ENCODE data around the gene TP53.

TP53 gene

DNA sequence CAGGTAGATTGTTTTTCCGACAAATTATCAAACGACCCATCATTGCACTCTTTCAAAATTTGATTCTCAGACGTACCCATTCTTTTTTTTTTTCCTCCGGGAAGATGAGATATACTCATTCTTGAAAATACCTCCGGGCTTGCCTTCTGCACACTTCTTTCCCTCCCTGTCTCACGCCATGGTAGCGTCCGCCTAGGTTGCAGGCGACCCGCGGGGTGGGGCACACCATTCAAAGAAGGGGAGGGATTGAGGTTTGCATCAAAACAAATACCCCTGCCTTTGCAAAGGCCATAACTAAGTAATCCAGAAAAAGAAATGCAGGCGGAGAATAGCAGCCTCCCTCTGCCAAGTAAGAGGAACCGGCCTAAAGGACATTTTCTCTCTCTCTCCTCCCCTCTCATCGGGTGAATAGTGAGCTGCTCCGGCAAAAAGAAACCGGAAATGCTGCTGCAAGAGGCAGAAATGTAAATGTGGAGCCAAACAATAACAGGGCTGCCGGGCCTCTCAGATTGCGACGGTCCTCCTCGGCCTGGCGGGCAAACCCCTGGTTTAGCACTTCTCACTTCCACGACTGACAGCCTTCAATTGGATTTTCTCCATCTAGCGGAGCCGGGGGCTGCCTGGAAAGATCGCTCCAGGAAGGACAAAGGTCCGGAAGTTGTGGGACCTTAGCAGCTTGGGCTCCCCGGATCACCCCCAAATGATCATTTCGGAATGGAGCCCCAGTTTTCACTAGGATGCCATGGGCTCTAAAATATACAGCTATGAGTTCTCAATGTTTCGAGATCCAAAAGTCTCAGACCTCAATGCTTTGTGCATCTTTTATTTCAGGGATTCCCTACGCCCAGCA lies 843 bp downstream of the TP53 start:
- Histone ChIP-seq H3K4me3 (ENCODE audit: low read depth, low read length) (peak overlapping the region; percentile 93), H3K9me3 (ENCODE audit: control insufficient read depth, insufficient read depth, low read depth, low read length) (no peaks in the 10 kb centered on the region), H3K27ac (ENCODE audit: extremely low read depth, low read depth, low read length) (peak overlapping the region; percentile 96), H3K36me3 (ENCODE audit: control insufficient read depth in 2 of 2, insufficient read depth in 1 of 2, low read length in 2 of 2) (peaks cover 15 to 18% of the 10 kb centered on the region in 2 experiments; a peak in 2 of 3 replicates), H3K4me1 (ENCODE audit: control insufficient read depth, insufficient read depth, low read length) (peaks cover 13% of the 10 kb centered on the region)
- ChIA-PET POLR2A (interaction anchor here (0.6 to 6.2 kb wide), 48 partner anchors 9 to 640 kb away, joined by 3 to 215 read pairs (median 9); partner anchors contain the start of genes ATP1B2, CD68, DNAH2 and EFNB3), CTCF (interaction anchor here (0.6 to 9.3 kb wide), 35 partner anchors 9 to 746 kb away, joined by 3 to 207 read pairs (median 7); partner anchors contain the start of genes ATP1B2, CD68, DNAH2 and EFNB3)
- TF ChIP-seq ZFP41 (tag by site-specific recombination; IDR thresholded peaks at IDR 0.05; ENCODE audit: borderline replicate concordance) (no peak), ZNF747 (tag by site-specific recombination; IDR thresholded peaks at IDR 0.05) (no peak), ZNF10 (tag by site-specific recombination; IDR thresholded peaks at IDR 0.05) (peak; percentile 11; the same call in 1 of the 2 replicates), ZNF335 (tag by site-specific recombination; conservative IDR thresholded peaks at IDR 0.05) (peak; percentile 62), IKZF3 (tag by site-specific recombination; IDR thresholded peaks at IDR 0.05) (no peak), ZFP69B (tag by site-specific recombination; IDR thresholded peaks at IDR 0.05) (0 out of 2 replicates have a peak, but pooled peaks have one; percentile 5), ZNF211 (tag by site-specific recombination; IDR thresholded peaks at IDR 0.05; ENCODE audit: low read depth) (no peak), ZNF202 (tag by site-specific recombination; IDR thresholded peaks at IDR 0.05; ENCODE audit: borderline replicate concordance) (no peak), KLF8 (tag by site-specific recombination; IDR thresholded peaks at IDR 0.05) (no peak), GLI2 (tag by site-specific recombination; IDR thresholded peaks at IDR 0.05; ENCODE audit: borderline replicate concordance, low read depth) (no peak), ZFP37 (tag by site-specific recombination; IDR thresholded peaks at IDR 0.05) (no peak), ZNF404 (tag by site-specific recombination; IDR thresholded peaks at IDR 0.05) (no peak), ZNF2 (tag by site-specific recombination; IDR thresholded peaks at IDR 0.05) (peak; percentile 95), SCRT2 (tag by site-specific recombination; IDR thresholded peaks at IDR 0.05) (peak; percentile 78), YY1 (tag by site-specific recombination; IDR thresholded peaks at IDR 0.05) (no peak), ZNF266 (tag by site-specific recombination; IDR thresholded peaks at IDR 0.05; ENCODE audit: low read depth) (no peak), ZNF341 (tag by site-specific recombination; IDR thresholded peaks at IDR 0.05; ENCODE audit: low read depth) (peak; percentile 31; the same call in 1 of the 2 replicates), MYNN (tag by site-specific recombination; IDR thresholded peaks at IDR 0.05; ENCODE audit: borderline replicate concordance) (no peak), ZNF169 (tag by site-specific recombination; IDR thresholded peaks at IDR 0.05) (no peak), ZNF629 (tag by site-specific recombination; IDR thresholded peaks at IDR 0.05) (peak; percentile 5; the same call in 1 of the 2 replicates), ZEB2 (tag by site-specific recombination; IDR thresholded peaks at IDR 0.05) (peak; percentile 72), GLI4 (tag by site-specific recombination; IDR thresholded peaks at IDR 0.05) (no peak), ZNF548 (tag by site-specific recombination; IDR thresholded peaks at IDR 0.05) (no peak), FEZF1 (tag by site-specific recombination; IDR thresholded peaks at IDR 0.05) (no peak), EGR2 (tag by site-specific recombination; IDR thresholded peaks at IDR 0.05; ENCODE audit: low read depth) (no peak), ZNF791 (tag by site-specific recombination; IDR thresholded peaks at IDR 0.05) (no peak)
- TF ChIP-seq, protein P1, sequence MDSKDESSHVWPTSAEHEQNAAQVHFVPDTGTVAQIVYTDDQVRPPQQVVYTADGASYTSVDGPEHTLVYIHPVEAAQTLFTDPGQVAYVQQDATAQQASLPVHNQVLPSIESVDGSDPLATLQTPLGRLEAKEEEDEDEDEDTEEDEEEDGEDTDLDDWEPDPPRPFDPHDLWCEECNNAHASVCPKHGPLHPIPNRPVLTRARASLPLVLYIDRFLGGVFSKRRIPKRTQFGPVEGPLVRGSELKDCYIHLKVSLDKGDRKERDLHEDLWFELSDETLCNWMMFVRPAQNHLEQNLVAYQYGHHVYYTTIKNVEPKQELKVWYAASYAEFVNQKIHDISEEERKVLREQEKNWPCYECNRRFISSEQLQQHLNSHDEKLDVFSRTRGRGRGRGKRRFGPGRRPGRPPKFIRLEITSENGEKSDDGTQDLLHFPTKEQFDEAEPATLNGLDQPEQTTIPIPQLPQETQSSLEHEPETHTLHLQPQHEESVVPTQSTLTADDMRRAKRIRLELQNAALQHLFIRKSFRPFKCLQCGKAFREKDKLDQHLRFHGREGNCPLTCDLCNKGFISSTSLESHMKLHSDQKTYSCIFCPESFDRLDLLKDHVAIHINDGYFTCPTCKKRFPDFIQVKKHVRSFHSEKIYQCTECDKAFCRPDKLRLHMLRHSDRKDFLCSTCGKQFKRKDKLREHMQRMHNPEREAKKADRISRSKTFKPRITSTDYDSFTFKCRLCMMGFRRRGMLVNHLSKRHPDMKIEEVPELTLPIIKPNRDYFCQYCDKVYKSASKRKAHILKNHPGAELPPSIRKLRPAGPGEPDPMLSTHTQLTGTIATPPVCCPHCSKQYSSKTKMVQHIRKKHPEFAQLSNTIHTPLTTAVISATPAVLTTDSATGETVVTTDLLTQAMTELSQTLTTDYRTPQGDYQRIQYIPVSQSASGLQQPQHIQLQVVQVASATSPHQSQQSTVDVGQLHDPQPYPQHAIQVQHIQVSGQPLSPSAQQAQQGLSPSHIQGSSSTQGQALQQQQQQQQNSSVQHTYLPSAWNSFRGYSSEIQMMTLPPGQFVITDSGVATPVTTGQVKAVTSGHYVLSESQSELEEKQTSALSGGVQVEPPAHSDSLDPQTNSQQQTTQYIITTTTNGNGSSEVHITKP (tag by site-specific recombination; IDR thresholded peaks at IDR 0.05): peak; percentile 100
- TF ChIP-seq, protein P2, sequence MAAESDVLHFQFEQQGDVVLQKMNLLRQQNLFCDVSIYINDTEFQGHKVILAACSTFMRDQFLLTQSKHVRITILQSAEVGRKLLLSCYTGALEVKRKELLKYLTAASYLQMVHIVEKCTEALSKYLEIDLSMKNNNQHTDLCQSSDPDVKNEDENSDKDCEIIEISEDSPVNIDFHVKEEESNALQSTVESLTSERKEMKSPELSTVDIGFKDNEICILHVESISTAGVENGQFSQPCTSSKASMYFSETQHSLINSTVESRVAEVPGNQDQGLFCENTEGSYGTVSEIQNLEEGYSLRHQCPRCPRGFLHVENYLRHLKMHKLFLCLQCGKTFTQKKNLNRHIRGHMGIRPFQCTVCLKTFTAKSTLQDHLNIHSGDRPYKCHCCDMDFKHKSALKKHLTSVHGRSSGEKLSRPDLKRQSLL (tag by site-specific recombination; IDR thresholded peaks at IDR 0.05): no peak
- TF ChIP-seq, protein P3, sequence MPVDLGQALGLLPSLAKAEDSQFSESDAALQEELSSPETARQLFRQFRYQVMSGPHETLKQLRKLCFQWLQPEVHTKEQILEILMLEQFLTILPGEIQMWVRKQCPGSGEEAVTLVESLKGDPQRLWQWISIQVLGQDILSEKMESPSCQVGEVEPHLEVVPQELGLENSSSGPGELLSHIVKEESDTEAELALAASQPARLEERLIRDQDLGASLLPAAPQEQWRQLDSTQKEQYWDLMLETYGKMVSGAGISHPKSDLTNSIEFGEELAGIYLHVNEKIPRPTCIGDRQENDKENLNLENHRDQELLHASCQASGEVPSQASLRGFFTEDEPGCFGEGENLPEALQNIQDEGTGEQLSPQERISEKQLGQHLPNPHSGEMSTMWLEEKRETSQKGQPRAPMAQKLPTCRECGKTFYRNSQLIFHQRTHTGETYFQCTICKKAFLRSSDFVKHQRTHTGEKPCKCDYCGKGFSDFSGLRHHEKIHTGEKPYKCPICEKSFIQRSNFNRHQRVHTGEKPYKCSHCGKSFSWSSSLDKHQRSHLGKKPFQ (tag by site-specific recombination; IDR thresholded peaks at IDR 0.05): no peak
- TF ChIP-seq, protein P4, sequence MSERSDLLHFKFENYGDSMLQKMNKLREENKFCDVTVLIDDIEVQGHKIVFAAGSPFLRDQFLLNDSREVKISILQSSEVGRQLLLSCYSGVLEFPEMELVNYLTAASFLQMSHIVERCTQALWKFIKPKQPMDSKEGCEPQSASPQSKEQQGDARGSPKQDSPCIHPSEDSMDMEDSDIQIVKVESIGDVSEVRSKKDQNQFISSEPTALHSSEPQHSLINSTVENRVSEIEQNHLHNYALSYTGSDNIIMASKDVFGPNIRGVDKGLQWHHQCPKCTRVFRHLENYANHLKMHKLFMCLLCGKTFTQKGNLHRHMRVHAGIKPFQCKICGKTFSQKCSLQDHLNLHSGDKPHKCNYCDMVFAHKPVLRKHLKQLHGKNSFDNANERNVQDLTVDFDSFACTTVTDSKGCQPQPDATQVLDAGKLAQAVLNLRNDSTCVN (tag by site-specific recombination; optimal IDR thresholded peaks at IDR 0.05): peak; percentile 7
